Endothelial cell of umbilical vein (primary cell): ENCODE data around the gene RAP1GAP2. TPM values are rescaled to one million over a fixed set of nuclear protein-coding genes. Genes with fewer than 3 reads are reported as not detected.

Source experiments
- BruUV-seq: library from RNA; stranded (reverse); fragments of 400-500 nt; replicated peaks from 2 replicates; lab custom pipeline; 2021; lab: Mats Ljungman, UMichigan
- CTCF ChIA-PET: fragments of 300-600, 350-600 bp; sonication (Branson Sonifier 250); formaldehyde crosslinking; loops from one replicate; lab custom pipeline; 2021; ENCODE audit warnings: antibody characterized with exemption, inconsistent platforms; lab: Charles Lee
- POLR2A ChIA-PET: fragments of 300-600, 350-600 bp; sonication (Branson Sonifier 250); formaldehyde crosslinking; loops from one replicate; lab custom pipeline; 2021; ENCODE audit warnings: antibody characterized with exemption, inconsistent platforms; lab: Charles Lee
- DNase-seq: peaks from one replicate; pipeline ENCODE4 v3.0.0-alpha.2; 2011; ENCODE audit warnings: low read depth, low spot score
- FAIRE-seq: peaks from 2 replicates; lab custom pipeline; 2011; peaks lifted over from hg19 to GRCh38; lab: Jason Lieb, UNC
- H2AFZ ChIP-seq: 2 replicates; pipeline ENCODE4 v1.6.0; 2012; ENCODE audit warnings: low read depth, low read length, control low read depth, inconsistent platforms
- H3K27ac ChIP-seq: 2 replicates; pipeline ENCODE4 v1.5.1; 2011; ENCODE audit warnings: low read depth, mild to moderate bottlenecking, control low read depth, low read length, moderate library complexity; ENCODE audit not compliant: insufficient read depth
- H3K27me3 ChIP-seq, 2 experiments: 2 replicates each; pipeline versions ENCODE4 v1.6.0 to v1.6.1; 2011; ENCODE audit warnings: low read length in 2 of 2, mixed read lengths in 1 of 2; ENCODE audit not compliant: control insufficient read depth in 2 of 2, insufficient read depth in 2 of 2
- H3K36me3 ChIP-seq, 2 experiments: 2 replicates in 1 of 2; 3 replicates in 1 of 2; pipeline ENCODE4 v1.5.1; 2011; ENCODE audit warnings: low read length in 2 of 2, mild to moderate bottlenecking in 1 of 2, moderate library complexity in 1 of 2; ENCODE audit not compliant: control insufficient read depth in 2 of 2, insufficient read depth in 2 of 2; ENCODE audit errors: extremely low read depth in 1 of 2
- H3K4me1 ChIP-seq: 3 replicates; pipeline ENCODE4 v1.5.1; 2011; ENCODE audit warnings: mild to moderate bottlenecking, low read length; ENCODE audit not compliant: control insufficient read depth, insufficient read depth; ENCODE audit errors: extremely low read depth
- H3K4me2 ChIP-seq: 2 replicates; pipeline ENCODE4 v1.6.1; 2011; ENCODE audit warnings: low read length, control low read depth, mixed read lengths; ENCODE audit not compliant: insufficient read depth
- H3K4me3 ChIP-seq, 3 experiments: fragments of 200-600 bp in 1 of 3; sonication (generic), shearing (Covaris generic) in 1 of 3; replicated peaks in 1 of 3; 2 replicates each; pipeline ENCODE4 v1.5.1; 2011 to 2016; ENCODE audit warnings: control low read depth in 3 of 3, low read length in 3 of 3, mild to moderate bottlenecking in 2 of 3, inconsistent platforms in 1 of 3, low read depth in 1 of 3, moderate library complexity in 1 of 3; ENCODE audit not compliant: insufficient read depth in 1 of 3
- H3K79me2 ChIP-seq: 2 replicates; pipeline ENCODE4 v1.6.0; 2012; ENCODE audit warnings: low read length, inconsistent platforms; ENCODE audit not compliant: control insufficient read depth, insufficient read depth
- H3K9ac ChIP-seq: replicated peaks from 2 replicates; pipeline ENCODE3; 2011; ENCODE audit warnings: low read length, control low read depth; ENCODE audit not compliant: insufficient read depth; ENCODE audit errors: extremely low read depth
- H3K9me1 ChIP-seq: replicated peaks from 3 replicates; pipeline ENCODE4 v1.6.0; 2011; ENCODE audit warnings: mild to moderate bottlenecking, low read length; ENCODE audit not compliant: control insufficient read depth, insufficient read depth; ENCODE audit errors: extremely low read depth
- H3K9me3 ChIP-seq: replicated peaks from 2 replicates; pipeline ENCODE4 v1.5.1; 2012; ENCODE audit warnings: low read length, inconsistent platforms; ENCODE audit not compliant: control insufficient read depth, insufficient read depth
- H4K20me1 ChIP-seq: replicated peaks from 2 replicates; pipeline ENCODE3; 2011; ENCODE audit warnings: mild to moderate bottlenecking, low read length; ENCODE audit not compliant: control insufficient read depth, insufficient read depth; ENCODE audit errors: extremely low read depth
- EZH2 ChIP-seq: IDR thresholded peaks from 2 replicates; pipeline ENCODE4 v1.6.1; 2012; ENCODE audit warnings: borderline replicate concordance, low read depth, mild to moderate bottlenecking, moderate library complexity, low read length, inconsistent platforms; ENCODE audit not compliant: severe bottlenecking
- FOS ChIP-seq: IDR thresholded peaks from 2 replicates; pipeline ENCODE4 v1.6.1; 2011; ENCODE audit warnings: mild to moderate bottlenecking, low read length, moderate library complexity, borderline replicate concordance; ENCODE audit not compliant: insufficient read depth
- GATA2 ChIP-seq: IDR thresholded peaks from 2 replicates; pipeline ENCODE4 v1.7.0; 2011; ENCODE audit warnings: low read depth, mild to moderate bottlenecking, moderate library complexity, mixed read lengths, low read length; ENCODE audit not compliant: insufficient read length, insufficient read depth
- JUN ChIP-seq: IDR thresholded peaks from 2 replicates; pipeline ENCODE4 v1.6.1; 2011; ENCODE audit warnings: borderline replicate concordance, low read depth; ENCODE audit not compliant: insufficient read length, insufficient read depth
- MYC ChIP-seq: IDR thresholded peaks from one replicate; pipeline ENCODE4 v1.6.1; 2011; ENCODE audit warnings: mild to moderate bottlenecking, low read depth, low read length
- POLR2A ChIP-seq: IDR thresholded peaks from 2 replicates; pipeline ENCODE4 v1.6.1; 2012; ENCODE audit warnings: low read depth, mild to moderate bottlenecking, control low read depth, low read length
- POLR2AphosphoS5 ChIP-seq: IDR thresholded peaks from 2 replicates; pipeline ENCODE4 v1.6.1; 2012; ENCODE audit warnings: low read depth, mild to moderate bottlenecking, control low read depth, low read length, moderate library complexity; ENCODE audit not compliant: insufficient read depth
- dilution Hi-C: fragments of 300-500 bp; cut with MboI; formaldehyde crosslinking; loops from one replicate; pipeline ENCODE4 v1.15.0; 2019; ENCODE audit warnings: low sequenced_read_pairs; ENCODE audit not compliant: extremely low pct_ligation_motif_present
- intact Hi-C: fragments of 100-400 bp; cut with micrococcal nuclease; formaldehyde crosslinking; loops from one replicate; pipeline ENCODE4 v1.10.0; 2022
- polyA plus RNA-seq, 4 experiments: library from polyadenylated mRNA; depleted of rRNA in 3 of 4; stranded (reverse) in 3 of 4; unstranded in 1 of 4; fragments of >200 nt; gene quantifications; 2 replicates each; pipeline versions ENCODE4 v1.2.1 to v1.2.3, GENCODE V29; 2011 to 2012; ENCODE audit warnings: missing spikeins in 1 of 4
- total RNA-seq: library from RNA; stranded (reverse); gene quantifications from 2 replicates; pipeline ENCODE4 v1.2.3, GENCODE V29; 2021
- TF ChIP-seq, protein P1 (sequence below), 2 donors: IDR thresholded peaks; 1 replicate in 1 of 2; 2 replicates in 1 of 2; pipeline ENCODE4 v1.5.1; 2011; ENCODE audit warnings: low read length in 2 of 2, mild to moderate bottlenecking in 2 of 2, moderate library complexity in 2 of 2, control low read depth in 1 of 2, inconsistent platforms in 1 of 2, low read depth in 1 of 2; ENCODE audit not compliant: insufficient read depth in 1 of 2; ENCODE audit errors: extremely low read depth in 1 of 2
- TF ChIP-seq, protein P2 (sequence below): IDR thresholded peaks from 2 replicates; pipeline ENCODE4 v1.6.1; 2011; ENCODE audit not compliant: insufficient read depth, insufficient read length

The RAP1GAP2 gene
- total and polyA plus RNA-seq, 2 donors (not counting 3 experiments of a cell fraction or from before 2014, with no cell fraction given), result 1.4 to 3.6 TPM

- H4K20me1 ChIP-seq, result no peaks in the 10 kb centered on the region
- POLR2A ChIA-PET, result no interaction called here
- intact Hi-C loops (no loop called here), dilution Hi-C loops (no loop called here)
- H3K4me3 ChIP-seq, result no peak overlapping the region
- no peaks in the 10 kb centered on the region for H3K79me2 ChIP-seq
- no peak overlapping the region for H2AFZ ChIP-seq
- BruUV-seq, result no TSS peak
- no peak overlapping the region for H3K9ac ChIP-seq
- no peaks in the 10 kb centered on the region for H3K36me3 ChIP-seq
- FAIRE-seq (no peak), DNase-seq (no peak)
- TF ChIP-seq, protein P1, sequence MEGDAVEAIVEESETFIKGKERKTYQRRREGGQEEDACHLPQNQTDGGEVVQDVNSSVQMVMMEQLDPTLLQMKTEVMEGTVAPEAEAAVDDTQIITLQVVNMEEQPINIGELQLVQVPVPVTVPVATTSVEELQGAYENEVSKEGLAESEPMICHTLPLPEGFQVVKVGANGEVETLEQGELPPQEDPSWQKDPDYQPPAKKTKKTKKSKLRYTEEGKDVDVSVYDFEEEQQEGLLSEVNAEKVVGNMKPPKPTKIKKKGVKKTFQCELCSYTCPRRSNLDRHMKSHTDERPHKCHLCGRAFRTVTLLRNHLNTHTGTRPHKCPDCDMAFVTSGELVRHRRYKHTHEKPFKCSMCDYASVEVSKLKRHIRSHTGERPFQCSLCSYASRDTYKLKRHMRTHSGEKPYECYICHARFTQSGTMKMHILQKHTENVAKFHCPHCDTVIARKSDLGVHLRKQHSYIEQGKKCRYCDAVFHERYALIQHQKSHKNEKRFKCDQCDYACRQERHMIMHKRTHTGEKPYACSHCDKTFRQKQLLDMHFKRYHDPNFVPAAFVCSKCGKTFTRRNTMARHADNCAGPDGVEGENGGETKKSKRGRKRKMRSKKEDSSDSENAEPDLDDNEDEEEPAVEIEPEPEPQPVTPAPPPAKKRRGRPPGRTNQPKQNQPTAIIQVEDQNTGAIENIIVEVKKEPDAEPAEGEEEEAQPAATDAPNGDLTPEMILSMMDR (IDR thresholded peaks at IDR 0.05; ENCODE audit: extremely low read depth in 1 of 2, insufficient read depth in 1 of 2, low read depth in 1 of 2, low read length in 2 of 2), result no peak
- TF ChIP-seq POLR2AphosphoS5 (no peak), FOS (no peak), JUN (no peak), POLR2A (no peak), GATA2 (no peak), EZH2 (no peak), MYC (no peak)
- TF ChIP-seq, protein P2, sequence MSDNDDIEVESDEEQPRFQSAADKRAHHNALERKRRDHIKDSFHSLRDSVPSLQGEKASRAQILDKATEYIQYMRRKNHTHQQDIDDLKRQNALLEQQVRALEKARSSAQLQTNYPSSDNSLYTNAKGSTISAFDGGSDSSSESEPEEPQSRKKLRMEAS, result no peak
- H3K27ac ChIP-seq, result no peak overlapping the region
- H3K4me1 ChIP-seq, result no peaks in the 10 kb centered on the region
- H3K27me3 ChIP-seq, result no peaks in the 10 kb centered on the region
- CTCF ChIA-PET, result interaction anchor here (0.6 to 1.6 kb wide), 3 partner anchors 10 to 23 kb away, joined by 3 to 4 read pairs (median 4); no protein-coding TSS in a partner anchor
- no peaks in the 10 kb centered on the region for H3K9me3 ChIP-seq
- no peak overlapping the region for H3K4me2 ChIP-seq
- no peaks in the 10 kb centered on the region for H3K9me1 ChIP-seq
These were observed 8.7 kb downstream of the RAP1GAP2 start for GRCh38 chr17:2804912-2805311.
